HG03135 (cell line): Measurements from ENCODE around the gene TMEM200A.
"Not testable (repeated sequence)": the region's sequence is repeated elsewhere in the genome, so short reads cannot be mapped to it uniquely, and the experiment has no call there.

ENCODE experiments used
- ATAC-seq: cut with Tn5 transposase; IDR thresholded peaks from one replicate; pipeline ENCODE4 v1.9.1; 2021; ENCODE audit warnings: mild to moderate bottlenecking, moderate library complexity; ENCODE audit not compliant: unreplicated experiment

Gene TMEM200A

GRCh38 chr6:130365166-130366106 is at the start of gene TMEM200A:
Gene TMEM200A (plus strand): TSS chr6:130366017. CDS start chr6:130440423, 74,406 bp downstream.
- ATAC-seq = no peak

GRCh38 chr6:130320908-130321307 is 44.9 kb upstream of the TMEM200A start:
- ATAC-seq = no peak

- ATAC-seq = no peak
These were observed 43.0 kb upstream of the TMEM200A start for GRCh38 chr6:130322673-130323268.

GRCh38 chr6:130324657-130325056 is 41.2 kb upstream of the TMEM200A start:
- no peak for ATAC-seq

- ATAC-seq = no peak
These were observed 39.3 kb upstream of the TMEM200A start for GRCh38 chr6:130326496-130326895.

DNA sequence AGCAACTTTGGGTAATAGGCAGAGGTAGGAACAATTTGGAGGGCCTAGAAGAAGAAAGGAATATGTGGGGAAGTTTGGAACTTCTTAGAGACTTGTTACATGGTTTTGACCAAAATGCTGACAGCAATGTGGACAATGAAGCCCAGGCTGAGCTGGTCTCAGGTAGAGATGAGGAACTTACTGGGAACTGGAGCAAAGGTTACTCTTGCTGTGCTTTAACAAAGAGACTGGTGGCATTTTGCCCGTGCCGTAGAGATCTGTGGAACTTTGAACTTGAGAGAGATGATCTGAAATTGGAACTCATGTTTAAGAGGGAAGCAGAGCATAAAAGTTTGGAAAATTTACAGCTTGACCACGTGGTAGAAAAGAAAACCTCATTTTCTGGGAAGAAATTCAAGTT is 28.3 kb upstream of the TMEM200A start:
- ATAC-seq = no peak

DNA sequence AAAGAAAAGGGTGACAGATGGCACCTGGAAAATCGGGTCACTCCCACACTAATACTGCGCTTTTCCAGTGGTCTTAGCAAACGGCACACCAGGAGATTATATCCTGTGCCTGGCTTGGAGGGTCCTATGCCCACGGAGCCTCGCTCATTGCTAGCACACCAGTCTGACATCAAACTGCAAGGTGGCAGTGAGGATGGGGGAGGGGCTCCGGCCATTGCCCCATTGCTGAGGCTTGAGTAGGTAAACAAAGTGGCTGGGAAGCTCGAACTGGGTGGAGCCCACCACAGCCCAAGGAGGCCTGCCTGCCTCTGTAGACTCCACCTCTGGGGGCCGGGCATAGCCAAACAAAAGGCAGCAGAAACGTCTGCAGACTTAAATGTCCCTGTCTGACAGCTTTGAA is 19.5 kb upstream of the TMEM200A start:
- ATAC-seq = not testable (repeated sequence)

DNA sequence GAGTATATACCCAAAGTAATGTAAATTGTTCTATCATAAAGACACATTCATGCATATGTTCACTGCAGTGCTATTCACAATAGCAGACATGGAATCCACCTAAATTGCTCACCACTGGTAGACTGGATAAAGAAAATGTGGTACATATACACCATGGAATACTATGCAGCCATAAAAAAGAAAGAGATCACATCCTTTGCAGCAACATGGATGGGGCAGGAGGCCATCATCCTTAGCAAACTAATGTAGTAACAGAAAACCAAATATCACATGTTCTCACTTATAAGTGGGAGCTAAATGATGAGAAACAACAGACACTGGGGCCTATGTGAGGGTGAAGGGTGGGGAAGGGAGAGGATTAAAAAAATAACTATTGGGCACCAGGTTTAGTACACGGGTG is 11.5 kb upstream of the TMEM200A start:
- no peak for ATAC-seq

DNA sequence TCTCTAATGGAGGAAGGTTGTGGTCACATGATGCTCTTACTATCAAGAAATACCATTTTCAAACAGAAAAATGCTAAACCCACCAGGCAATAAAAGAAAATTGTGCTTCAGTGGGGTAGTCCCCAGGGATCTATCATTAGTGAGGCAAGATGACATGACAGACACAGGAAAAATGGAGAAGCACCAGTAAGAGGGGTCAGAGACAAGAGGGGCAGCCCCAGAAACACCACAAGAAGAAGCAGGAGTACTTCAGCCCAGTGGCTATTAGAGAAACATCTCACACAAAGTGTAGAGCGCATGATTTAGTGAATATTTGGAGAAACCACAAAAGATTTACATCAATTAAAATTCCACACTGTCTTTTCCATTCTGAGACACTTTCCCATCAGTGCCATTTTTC is 10.2 kb upstream of the TMEM200A start:
- ATAC-seq = no peak

- ATAC-seq = no peak
These were observed 8.4 kb upstream of the TMEM200A start for GRCh38 chr6:130357436-130357835.

DNA sequence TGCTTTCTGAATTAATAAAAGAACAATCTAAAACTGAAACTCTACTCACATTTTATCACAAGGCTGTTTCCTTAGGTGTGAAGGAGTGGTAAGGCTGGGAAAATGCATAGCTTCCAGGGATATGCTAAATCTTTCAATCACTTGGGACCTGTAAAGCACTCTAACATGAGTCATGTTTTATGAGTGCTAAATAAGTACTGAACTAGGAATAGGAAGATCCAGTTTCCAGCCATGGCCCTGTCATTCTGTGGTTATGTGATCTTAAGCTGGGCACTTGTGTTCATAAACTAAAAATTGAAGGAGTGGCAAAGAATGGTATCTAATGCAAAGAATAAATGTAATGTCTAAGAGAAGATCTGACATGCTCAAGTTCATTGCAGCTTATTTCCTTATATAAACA is 6.1 kb upstream of the TMEM200A start:
- no peak for ATAC-seq

- no peak for ATAC-seq
These were observed 3.7 kb upstream of the TMEM200A start for GRCh38 chr6:130362128-130362527.

GRCh38 chr6:130364224-130364780 is 1.5 kb upstream of the TMEM200A start:
- ATAC-seq = no peak

- no peak for ATAC-seq
These were observed 539 bp downstream of the TMEM200A start for GRCh38 chr6:130366107-130367005.

DNA sequence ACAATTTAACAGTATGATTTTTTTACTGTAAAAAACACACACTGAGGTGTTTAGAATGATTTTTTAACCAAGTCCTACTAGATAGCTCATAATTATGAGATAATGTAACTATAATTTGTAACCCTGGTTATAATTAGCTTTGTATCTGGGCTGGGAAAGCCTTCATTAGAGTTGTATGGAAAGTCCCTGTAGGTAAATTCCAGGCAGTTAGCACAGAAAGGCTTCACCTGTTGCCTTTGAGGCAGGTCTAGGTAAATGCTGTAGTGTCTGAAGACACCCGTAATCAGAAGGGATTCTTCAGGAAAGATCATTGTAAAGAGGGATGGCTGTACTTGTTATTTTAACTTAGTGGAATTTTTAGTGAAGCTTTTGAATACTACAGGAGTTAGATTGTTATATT is 1.9 kb downstream of the TMEM200A start:
- ATAC-seq = no peak

DNA sequence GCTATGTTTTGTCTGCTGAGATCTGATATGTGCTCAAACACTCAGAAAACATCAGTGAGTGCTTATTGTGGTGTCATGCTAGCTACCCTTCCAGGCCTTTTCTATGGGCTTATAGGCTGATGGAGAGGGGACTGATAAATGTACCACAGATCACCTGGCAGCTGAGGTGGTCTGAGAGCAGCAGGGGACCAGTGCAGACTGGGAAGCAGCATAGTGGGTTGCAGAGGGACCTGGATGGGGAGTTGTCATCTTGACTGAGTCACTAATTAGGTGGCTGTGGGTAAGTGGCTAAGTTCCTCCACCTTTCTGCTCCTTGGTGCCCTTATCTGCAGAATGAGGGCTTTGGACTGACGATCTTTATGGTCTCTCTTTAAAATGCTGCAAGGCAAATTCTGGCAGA is 2.8 kb downstream of the TMEM200A start:
- ATAC-seq = no peak

DNA sequence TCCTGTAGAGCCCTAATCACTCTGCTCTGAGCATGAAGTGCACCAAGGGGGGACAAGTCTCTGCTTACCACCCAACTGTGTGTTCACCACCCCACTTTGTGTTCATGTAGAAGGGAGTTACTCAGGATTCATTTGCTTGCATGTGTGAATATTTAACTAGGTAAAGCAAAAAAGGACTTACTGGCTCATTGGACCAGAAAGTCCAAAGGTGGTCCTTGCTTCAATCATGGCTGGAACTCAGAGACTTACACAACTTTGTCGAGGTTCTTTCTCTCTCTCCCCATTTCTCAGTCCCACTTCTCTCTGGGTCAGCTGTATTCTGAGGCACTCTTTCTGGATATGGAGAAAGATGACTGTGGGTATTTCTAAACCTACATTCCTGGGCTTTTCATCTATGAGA is 4.0 kb downstream of the TMEM200A start:
- ATAC-seq = no peak

- no peak for ATAC-seq
These were observed 6.2 kb downstream of the TMEM200A start for GRCh38 chr6:130371921-130372420.

GRCh38 chr6:130372786-130373185 is 7.0 kb downstream of the TMEM200A start:
- ATAC-seq = no peak

DNA sequence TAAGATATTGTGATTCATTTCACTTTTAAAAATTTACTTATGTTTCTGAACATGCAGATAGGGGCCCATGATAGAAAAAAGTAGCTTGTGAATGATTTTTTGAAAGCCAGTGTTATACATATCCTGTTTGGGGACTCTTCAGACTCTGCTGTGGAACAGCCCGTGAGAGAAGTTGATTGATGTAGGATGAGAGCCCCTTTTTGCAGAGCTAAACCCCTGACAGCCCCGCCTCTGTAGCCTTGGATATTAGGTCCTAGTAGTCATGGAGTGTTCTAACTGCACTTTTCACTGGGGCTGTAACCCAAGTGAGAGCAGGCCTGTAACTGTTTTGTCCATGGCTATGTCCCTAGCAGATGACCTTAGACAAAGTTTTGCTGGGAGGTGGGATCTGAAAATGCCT is 8.2 kb downstream of the TMEM200A start:
- ATAC-seq = no peak

- ATAC-seq = no peak
These were observed 11.1 kb downstream of the TMEM200A start for GRCh38 chr6:130376936-130377335.
